Subcutaneous adipose tissue (tissue), 4 donors: ENCODE measurements around the gene IFITM10. TPM values are rescaled to one million over a fixed set of nuclear protein-coding genes. Genes with fewer than 3 reads are reported as not detected.

Experiments
- total RNA-seq, 4 donors: library from RNA; depleted of rRNA; stranded (reverse); fragments of >200 nt; gene quantifications; one replicate each; pipeline ENCODE4 v1.1.0, GENCODE V29; 2016
- TF ChIP-seq, protein P1 (sequence below): fragments of 450-650 bp; IDR thresholded peaks from one replicate; pipeline ENCODE4 v1.5.1; 2016; ENCODE audit warnings: low read depth, mild to moderate bottlenecking, control low read depth, antibody characterized with exemption, moderate library complexity

Gene IFITM10
- total RNA-seq, 4 donors from 2014 or later = 1.1 to 2.4 (median 1.3) TPM; not detected in 1

- TF ChIP-seq, protein P1, sequence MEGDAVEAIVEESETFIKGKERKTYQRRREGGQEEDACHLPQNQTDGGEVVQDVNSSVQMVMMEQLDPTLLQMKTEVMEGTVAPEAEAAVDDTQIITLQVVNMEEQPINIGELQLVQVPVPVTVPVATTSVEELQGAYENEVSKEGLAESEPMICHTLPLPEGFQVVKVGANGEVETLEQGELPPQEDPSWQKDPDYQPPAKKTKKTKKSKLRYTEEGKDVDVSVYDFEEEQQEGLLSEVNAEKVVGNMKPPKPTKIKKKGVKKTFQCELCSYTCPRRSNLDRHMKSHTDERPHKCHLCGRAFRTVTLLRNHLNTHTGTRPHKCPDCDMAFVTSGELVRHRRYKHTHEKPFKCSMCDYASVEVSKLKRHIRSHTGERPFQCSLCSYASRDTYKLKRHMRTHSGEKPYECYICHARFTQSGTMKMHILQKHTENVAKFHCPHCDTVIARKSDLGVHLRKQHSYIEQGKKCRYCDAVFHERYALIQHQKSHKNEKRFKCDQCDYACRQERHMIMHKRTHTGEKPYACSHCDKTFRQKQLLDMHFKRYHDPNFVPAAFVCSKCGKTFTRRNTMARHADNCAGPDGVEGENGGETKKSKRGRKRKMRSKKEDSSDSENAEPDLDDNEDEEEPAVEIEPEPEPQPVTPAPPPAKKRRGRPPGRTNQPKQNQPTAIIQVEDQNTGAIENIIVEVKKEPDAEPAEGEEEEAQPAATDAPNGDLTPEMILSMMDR = no peak
Observed at GRCh38 chr11:1750840-1751530, 590 bp upstream of the IFITM10 start.

DNA sequence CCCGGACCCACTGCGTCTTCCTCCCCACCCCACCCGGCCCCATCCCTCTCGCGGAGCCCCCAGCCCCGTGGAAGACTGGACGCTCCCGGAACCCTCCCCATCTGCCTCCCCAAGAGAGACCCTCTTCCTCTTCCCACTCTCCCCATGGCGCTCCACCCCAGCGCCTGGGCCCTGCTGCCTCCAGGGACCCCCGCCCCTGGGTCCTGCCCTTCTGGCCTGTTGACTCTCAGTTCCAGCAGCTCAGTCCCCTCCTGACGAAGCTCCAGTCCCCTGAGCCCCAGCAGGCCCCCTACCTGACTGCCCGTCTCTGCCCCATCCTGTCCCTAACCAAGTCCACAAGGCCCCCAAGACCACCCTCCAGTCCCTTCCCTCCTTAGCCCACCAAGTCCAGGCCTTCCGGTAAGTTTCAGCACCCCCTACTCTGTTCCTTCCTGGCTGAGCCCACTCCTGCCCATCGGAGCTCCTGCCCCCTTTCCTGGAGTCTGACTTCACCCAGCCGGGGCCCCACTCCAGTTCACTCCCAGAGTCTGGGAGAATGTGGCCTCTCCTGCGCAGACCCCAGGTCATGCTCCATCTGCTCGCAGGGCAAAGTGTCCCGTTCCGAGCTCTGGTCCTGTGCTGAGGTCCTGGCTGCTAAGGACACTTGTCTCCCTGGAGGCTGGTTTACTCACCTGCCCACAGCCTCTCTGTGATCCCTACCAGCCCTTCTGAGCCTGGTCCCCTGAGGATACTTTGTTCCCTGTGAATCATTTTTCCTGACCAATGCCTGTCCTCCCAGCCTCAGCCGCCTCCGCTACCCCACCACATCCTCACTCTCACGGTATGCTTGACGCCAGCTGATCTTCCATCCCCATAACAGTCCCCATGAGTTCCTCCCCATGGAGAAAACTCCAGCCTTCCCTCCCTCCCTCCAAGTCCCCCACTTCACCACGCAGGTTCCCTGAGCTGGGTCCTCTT is 722 bp downstream of the IFITM10 start:
- TF ChIP-seq, protein P1 = no peak

DNA sequence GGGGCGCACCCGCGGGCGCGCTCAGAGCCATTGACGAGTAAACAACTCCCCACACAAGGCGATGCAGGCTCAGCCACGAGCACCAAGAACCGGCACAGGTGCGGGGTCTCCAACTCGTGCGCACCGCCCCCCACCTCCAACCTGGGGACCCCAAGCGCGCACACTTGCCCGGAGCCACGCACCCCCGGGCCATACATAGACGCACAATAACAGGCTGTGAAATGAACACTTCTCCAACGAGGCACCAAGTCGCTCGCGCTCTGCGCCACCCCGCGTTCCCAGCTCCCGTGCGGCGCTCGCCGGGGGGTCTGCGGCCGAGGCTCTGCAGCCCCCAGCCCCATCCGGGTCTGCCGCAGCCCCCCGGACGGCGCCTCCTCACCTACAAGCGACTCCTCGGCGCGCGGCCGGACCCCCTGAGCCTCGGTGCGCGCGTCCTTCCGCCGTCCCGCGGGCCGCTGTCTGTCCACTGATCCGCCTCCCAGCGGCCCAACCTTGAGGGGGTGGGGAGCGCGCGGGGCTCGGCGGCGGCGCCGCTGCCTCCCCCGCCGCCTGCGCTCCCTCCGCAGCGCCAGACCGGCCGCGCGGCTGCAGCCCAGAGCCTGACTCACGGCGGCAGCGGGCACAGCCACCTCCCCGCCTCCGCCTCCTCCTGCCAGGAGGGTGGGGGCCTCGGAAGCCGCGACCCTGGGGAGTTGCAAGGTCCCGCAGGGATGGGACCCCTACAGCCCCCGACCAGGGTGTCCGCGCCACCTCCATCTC is 1.6 kb downstream of the IFITM10 start:
- TF ChIP-seq, protein P1 = no peak

DNA sequence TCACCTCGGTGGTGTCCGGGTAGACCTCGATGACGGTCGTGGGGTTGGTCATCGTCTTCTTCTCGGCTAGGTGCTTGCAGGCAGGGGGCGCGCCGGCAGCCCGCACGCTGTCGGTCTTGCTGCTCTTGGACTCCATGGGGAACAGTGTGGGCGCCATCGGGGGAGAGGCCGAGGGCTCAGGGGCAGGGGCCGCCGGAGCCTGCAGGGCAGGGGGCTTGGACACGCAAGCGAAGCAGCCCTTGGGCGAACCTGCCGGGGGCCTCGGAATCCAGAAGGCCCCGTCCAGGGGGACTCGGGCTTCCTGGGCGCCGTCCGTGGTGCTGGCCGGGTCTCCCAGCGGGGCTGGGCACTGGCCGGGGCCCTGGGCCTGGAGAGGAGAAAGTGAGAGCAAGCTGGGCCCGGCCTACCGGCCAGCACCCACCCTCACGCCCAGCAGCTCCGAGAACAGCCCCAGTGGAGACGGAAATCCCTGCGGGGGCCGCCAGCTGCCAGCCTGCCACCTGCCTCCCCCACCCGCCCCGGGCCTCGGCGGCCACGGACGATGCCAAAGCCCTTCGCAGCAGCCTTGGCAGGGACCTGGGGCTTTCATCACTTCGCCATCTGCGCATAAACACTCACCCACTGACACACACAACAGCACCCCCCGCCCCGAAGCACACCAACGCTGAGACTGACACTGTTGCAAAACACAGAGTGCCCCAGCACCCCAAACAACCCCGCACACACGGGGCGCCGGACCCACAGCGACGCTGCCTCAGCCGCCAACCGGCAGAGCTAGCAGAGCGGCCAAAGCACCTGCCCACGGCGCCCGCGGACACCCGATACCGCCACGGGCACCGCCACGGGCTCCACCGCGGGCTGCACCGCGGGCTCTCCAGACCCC is 2.4 kb downstream of the IFITM10 start:
- TF ChIP-seq, protein P1 = no peak

DNA sequence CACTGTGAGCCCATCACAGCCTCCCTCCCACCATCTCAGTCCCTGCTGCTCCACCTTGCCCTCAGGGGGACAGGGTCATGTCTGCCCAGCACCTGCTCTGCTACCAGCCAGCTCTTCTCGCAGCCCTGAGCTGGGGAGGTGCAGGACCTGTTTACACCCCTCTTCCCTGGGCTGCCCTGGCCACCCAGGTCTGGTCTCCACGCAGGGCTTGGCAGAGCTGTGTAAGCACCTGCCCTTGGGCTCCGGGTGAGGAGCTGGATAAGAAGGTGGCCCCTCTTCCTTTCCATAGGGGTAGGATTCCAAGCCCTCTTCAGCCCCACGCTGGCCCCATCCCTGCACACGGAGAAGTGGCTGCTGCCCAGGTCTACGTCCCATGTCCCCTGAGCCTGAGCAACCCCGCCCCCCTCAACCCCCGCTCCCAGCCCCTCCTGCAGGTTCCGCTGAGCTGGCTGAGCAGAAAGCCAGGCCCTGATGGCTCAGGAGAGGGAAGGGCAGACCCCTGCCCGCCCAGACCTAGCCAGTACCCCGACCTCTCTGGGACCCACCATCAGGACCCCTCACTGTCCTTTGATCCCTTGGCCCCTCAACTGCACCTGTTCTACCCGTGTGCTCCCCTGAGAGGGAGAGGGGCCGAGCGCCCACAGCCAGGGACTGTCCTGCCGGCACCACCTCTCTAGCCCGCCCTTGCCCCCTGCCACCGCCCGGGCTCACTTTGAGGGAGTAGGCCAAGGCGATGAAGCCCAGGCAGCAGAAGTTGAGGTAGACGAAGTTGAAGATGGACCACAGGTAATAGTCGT is 3.2 kb downstream of the IFITM10 start:
- TF ChIP-seq, protein P1 = no peak

DNA sequence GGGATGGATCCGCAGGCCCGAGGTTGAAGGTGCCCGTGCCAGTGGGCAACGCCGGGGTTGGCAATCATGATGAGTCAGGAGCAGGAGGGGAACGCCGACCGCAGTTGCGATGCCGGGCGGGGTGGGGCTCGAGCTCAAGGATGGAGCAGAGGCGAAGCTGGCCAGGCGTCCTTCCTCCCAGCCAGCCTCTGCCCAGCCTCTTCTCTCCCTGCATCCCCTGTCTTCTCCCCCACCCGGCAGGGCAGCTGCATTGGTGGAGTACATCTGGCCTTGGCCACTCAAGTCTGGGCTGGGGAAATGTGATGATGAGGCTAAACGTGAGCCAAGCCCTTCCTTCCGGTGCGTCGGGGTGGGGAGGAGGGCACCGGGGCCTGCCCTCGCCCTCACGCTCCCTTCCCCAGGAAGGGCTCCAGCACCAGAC is 3.9 kb downstream of the IFITM10 start:
- TF ChIP-seq, protein P1 = no peak
